ENCODE results near the gene CACNB4. TPM values are rescaled to one million over a fixed set of nuclear protein-coding genes. Genes with fewer than 3 reads are reported as not detected.

The CACNB4 gene
- total and polyA plus RNA-seq, 9 of the 15 experiments (the other 6 are each of a cell fraction or from before 2014, with no cell fraction given), result 0.01 to 0.20 (median 0.04) TPM; not detected in 1

- no peak for TF ChIP-seq ZNF507 (tag; conservative IDR thresholded peaks at IDR 0.05)
- no peak for TF ChIP-seq ZNF347 (CRISPR knock-in tag; IDR thresholded peaks at IDR 0.05; ENCODE audit: low read depth)
- TF ChIP-seq GTF3C2 (IDR thresholded peaks at IDR 0.05; ENCODE audit: borderline replicate concordance, extremely low read depth, insufficient read length), result no peak
- peak; percentile 76 for TF ChIP-seq NFIC (IDR thresholded peaks at IDR 0.05)
- no peak for TF ChIP-seq ZNF512 (tag; IDR thresholded peaks at IDR 0.05)
- no peak for TF ChIP-seq SIN3B (IDR thresholded peaks at IDR 0.05; ENCODE audit: low read depth)
- no peak for TF ChIP-seq CREB3 (tag; conservative IDR thresholded peaks at IDR 0.05; ENCODE audit: low read depth)
- TF ChIP-seq MYNN (IDR thresholded peaks at IDR 0.05), result peak; percentile 82
- no peak for TF ChIP-seq MYNN (CRISPR knock-in tag; IDR thresholded peaks at IDR 0.05)
- TF ChIP-seq MLLT1 (IDR thresholded peaks at IDR 0.05), result 0 out of 4 replicates have a peak, but pooled peaks have one; percentile 27 to 37
- no peak for TF ChIP-seq ID3 (CRISPR knock-in tag; IDR thresholded peaks at IDR 0.05)
- 0 out of 2 replicates have a peak, but pooled peaks have one; percentile 30 for TF ChIP-seq ID3 (tag; IDR thresholded peaks at IDR 0.05)
- no peak for TF ChIP-seq WHSC1 (IDR thresholded peaks at IDR 0.05; ENCODE audit: low read length)
- no peak for TF ChIP-seq THAP12 (CRISPR knock-in tag; IDR thresholded peaks at IDR 0.05)
- no peak for TF ChIP-seq MCM7 (IDR thresholded peaks at IDR 0.05)
Observed at GRCh38 chr2:151789055-151789834, 309.6 kb downstream of the CACNB4 start (continued).

Measured in K562 (cell line).